HG02623 (cell line): ENCODE data around the gene FLT1.
A peak's percentile ranks its signal among the peaks of the same experiment; 100 is the strongest.

Experiments used
- ATAC-seq: cut with Tn5 transposase; IDR thresholded peaks from one replicate; pipeline ENCODE4 v1.9.1; 2021; ENCODE audit warnings: moderate library complexity; ENCODE audit not compliant: unreplicated experiment

Gene FLT1

GRCh38 chr13:28528388-28528787 is 33.5 kb upstream of the FLT1 start:
- ATAC-seq: no peak

DNA sequence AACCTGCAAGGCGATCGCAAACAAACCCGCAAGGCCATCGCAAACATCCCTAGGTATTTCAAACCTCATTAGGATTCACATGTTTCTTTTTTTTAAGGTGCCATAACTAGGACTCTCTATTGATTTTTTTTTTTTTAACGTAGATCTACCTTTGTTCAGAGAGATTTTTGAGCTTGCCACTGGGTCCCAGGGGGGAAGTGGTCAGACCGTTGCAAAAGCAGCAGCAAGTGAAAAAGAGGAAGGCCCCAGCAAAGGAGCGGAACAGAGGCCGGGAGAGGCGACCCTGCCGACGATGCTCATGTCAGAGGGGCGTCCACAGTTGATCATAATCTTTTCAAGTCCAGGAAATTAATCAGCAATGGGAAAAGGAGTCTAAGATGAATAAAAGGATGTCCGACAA is 32.7 kb upstream of the FLT1 start:
- ATAC-seq: no peak

GRCh38 chr13:28526876-28527275 is 31.9 kb upstream of the FLT1 start:
- ATAC-seq: no peak

- ATAC-seq: no peak
Observed at GRCh38 chr13:28522871-28523270, 27.9 kb upstream of the FLT1 start.

DNA sequence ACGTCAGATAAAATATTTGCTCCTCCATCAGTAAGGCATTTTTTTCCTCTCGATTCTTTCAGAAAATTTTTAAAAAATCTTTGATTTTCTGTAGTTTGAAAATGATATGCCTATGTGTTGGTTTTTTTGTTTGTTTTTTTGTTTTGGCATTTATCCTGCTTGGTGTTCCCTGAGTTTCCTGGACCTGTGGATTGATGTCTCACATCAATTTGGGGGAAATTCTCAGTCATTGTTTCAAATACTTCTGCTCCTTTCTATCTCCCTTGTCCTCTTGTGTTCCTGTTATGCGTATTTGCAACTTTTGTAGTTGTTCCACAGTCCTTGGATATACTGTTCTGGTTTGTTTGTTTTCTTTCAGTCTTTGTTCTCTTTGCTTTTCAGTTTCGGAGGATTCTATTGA is 18.8 kb upstream of the FLT1 start:
- no peak for ATAC-seq

- ATAC-seq: no peak
Observed at GRCh38 chr13:28510542-28510941, 15.6 kb upstream of the FLT1 start.

- ATAC-seq: no peak
Observed at GRCh38 chr13:28510066-28510465, 15.1 kb upstream of the FLT1 start.

DNA sequence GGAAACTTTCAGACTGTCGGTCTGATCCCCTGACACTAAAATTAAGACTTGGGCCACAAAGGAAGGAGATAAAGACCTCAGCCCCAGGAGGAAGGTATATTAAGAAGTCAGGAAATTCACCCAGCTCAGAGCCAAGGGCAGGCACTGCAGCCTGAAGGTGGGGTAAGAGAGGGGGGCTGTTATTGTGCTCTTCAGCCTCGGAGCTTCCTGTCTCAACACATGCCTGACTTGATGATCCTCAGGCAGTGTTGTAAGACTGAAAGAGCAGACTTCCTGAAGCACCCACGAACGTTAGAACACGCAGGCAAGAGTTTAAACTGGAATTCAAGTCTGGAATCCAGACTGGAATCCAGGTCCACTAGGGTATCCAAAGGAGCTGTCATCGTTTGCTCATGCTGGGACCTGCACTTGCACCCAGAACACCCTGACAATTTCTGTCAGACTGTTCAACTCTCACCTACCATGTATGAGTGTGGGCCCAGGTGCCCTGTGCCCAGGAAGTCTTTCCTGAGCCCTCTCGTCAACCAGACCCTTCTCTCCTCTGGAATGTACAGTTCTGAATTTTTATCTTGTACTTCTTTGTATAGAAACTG is 10.7 kb upstream of the FLT1 start:
- no peak for ATAC-seq

- ATAC-seq: no peak
Observed at GRCh38 chr13:28503182-28503967, 8.4 kb upstream of the FLT1 start.

GRCh38 chr13:28501547-28501946 is 6.6 kb upstream of the FLT1 start:
- ATAC-seq: no peak

GRCh38 chr13:28499609-28500008 is 4.7 kb upstream of the FLT1 start:
- ATAC-seq: no peak

DNA sequence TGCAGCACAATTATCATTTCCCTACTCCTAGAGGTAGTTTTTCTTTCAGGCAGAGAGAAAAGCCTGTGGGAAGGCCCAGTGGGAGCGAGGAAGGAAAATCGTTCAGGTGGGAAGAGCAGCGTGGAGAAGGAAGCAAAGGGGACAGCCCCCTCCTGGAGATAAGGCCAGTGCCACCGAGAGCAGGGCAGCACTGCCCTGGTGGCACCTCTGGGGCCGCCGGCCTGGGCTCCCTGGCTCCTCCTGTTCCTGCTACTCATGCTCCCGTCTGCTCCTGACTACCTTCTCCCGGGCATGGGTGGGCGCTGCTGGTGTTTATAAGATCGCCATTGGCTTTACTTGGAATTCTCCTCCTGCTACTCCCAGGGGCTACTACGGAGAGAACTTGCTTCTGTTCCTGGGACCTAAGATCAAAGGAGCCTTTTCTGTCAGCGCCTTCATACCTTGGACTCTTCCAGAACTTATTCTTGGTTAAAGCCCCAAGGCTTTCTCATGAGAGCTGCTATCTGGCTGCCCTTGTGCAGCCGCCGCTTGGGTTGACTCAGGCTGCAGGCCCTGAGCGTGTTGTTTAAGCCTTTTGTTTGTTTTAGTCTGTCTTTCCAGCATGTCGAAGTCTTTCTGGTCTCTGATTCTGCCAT is 3.7 kb upstream of the FLT1 start:
- ATAC-seq: no peak

DNA sequence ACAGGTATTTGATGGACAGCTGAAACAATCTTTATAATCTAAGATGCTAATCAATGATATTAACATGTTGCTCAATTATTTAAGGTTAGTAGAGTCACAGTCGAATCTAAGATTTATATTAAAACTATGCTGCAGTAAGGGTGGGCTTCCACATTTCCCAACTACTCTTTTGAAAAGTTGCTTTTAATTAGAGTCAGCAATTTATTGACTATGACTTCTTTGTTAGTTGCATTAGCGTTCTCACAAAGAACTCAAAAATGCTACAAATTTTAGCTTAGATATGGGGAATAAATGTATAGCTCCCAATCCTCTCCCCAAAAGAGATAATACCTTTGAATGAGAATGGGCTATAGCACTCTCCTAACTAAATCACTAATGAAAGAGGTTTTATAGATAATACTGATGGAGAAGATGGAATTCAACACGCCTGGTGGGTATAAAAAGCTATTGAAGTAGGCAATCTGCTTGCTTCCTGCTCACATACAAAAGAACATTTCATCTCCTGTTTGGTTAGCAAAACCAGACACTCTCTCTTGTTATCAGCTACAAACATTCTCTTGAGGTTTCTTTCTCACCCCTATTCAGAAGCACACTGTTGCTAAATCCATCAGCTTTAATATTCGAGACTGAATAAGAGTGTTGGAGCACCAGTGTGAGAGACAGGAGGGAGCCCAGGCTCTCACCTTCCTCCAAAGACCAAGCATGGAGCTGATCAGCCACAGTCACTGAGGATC is 2.4 kb upstream of the FLT1 start:
- no peak for ATAC-seq

DNA sequence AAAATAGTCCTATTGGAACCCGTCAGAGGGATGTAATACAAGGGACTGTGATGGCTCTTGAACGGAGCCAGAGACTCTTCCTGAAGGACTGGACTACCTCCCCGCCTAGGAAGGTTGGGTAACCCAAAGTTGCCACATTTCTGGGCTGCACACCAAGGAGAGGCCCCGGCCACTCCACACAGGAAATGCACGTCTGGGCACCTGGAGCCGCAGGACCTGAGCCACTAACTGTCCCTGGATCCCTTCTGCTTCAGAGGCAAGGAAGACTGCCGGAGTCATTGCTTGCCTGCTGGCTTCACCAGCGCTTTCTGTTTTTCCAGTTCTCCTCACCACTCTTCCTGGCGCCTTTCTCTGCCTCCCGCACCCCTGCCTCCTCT is 1.2 kb upstream of the FLT1 start:
- ATAC-seq: no peak

DNA sequence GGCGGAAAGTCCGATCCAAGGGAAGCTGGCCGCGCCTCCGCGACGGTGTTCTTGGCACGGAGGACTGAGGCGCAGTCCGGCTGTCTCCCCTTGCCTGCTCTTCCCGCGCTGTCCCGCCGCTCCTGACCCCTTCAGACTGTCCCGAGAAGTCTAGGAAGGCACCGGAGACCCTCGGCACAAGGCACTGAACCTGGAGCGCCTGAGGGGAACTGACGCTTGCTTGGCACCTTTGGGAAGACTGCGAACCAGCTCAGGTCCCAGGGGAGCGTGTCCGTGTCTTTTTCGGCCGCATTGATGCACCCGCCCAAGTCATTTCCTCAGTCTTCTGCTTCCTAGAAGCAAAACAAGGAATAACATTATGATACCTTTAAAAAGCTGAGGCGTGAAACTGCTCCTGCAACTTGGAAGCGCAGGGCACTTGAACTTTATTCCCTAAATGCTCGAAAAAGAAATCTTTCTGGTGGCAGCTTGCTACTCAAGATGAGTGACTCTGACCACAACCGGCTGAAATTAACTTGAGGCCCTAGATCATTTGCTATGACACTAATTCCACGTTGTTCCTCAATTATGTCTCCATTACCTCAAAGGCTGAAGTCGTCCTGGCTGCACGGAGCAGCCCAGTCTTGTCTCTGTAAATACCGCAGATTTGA is 735 bp upstream of the FLT1 start:
- ATAC-seq: no peak

- ATAC-seq: peak; percentile 20
Observed at GRCh38 chr13:28494504-28494777, 487 bp downstream of the FLT1 start.

DNA sequence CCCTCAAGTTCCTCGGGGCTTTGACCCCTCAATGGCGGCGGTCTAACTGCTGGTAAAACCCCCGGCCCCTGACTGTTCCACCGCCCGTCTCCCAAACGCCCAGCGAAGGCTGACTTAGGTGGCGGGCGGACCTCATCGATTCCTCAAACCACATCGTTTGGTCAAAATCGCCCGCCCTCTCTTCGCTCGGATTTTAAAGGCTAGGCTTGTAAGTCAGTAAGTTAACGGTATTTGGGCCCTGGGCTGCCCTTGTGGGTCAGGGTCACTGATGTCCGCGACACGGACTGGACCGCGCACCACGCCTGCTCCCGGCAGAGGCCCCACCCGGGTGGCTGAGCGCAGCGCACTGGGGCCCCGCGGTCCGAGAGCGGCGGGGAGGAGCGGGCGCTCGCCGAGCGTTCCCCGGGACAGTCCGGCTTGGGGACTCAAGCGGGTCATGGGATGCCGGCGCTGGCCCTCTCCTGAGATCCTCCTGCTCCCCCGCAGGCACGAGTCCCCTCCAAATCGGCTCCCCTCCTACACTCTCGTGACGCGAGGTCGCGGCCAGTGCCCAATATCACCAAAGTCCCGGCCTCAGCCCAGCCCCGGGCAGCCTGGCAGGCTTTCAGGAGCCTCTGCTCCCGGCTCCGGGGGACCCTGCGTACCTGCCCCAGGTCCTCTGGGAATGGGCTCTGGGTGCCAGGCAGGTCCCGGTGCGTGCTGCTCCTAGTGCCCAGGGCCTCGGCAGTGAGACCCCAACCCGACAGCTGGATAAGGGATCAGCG is 1.0 kb downstream of the FLT1 start:
- no peak for ATAC-seq

DNA sequence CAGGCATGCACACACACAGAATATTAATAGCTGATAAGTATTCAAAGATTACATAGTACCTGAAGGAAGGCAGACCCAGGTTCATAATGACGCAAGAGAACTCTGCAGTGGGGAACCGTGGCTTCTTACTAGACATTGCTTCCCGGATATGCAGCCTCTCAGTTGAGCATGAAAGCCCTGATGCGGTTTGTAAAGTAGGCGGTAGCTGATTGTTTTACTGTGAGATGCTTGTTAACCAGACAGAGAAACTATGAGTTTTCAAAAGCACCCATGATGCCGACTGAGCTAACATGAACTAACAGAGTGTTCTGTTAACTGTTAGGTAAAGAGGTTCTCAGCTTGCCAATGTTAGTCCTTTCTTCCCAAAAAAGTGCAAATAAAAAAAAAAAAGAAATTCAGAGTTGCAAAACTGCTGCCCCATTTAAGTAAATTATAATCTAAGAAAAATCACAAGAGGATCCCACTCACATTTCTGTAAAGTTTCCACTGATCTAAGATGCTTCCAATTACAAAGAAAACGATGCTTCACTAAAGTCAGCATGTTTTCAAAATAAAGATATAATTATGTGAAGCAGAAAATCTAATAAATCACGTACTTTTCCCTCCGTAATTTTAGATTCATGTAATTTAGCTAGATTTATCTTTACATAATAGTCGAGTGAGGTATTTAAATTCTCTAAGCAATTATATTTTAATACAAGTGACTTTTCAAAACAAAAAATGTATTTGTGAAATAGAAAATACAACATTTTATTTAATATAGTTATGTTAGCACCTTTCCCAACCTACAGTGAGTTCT is 2.2 kb downstream of the FLT1 start:
- peak; percentile 38 for ATAC-seq

- ATAC-seq: no peak
Observed at GRCh38 chr13:28490061-28490460, 4.9 kb downstream of the FLT1 start.

DNA sequence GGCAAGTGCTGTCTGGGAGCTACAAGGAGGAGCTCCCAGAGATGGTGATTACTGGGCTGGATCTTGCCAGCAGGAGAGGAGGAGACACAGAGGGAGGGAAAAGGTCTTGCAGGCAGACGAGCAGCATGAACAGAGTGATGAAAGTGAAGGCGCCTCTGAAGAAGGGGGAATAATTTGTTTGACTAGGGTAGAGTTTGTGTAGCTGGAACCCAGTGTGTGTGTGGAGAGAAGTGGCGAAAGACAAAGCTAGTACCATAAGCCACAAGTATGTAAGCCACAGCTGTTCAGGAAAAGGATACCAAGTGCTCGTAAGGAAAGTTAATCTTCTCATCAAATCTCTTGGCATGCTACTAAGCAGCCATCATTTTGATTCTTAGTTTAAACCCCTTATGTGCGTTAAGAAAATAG is 5.4 kb downstream of the FLT1 start:
- ATAC-seq: no peak
